Inflammatory macrophage treated with lipopolysaccharide for 1 hour (primary cell): Measurements from ENCODE around the gene OPN1MW.
"Not testable (repeated sequence)": the region's sequence is repeated elsewhere in the genome, so short reads cannot be mapped to it uniquely, and the experiment has no call there.

Source experiments
- DNase-seq, 2 donors: peaks; one replicate each; pipeline ENCODE4 v3.0.0-alpha.2; 2020 to 2022

The OPN1MW gene

DNA sequence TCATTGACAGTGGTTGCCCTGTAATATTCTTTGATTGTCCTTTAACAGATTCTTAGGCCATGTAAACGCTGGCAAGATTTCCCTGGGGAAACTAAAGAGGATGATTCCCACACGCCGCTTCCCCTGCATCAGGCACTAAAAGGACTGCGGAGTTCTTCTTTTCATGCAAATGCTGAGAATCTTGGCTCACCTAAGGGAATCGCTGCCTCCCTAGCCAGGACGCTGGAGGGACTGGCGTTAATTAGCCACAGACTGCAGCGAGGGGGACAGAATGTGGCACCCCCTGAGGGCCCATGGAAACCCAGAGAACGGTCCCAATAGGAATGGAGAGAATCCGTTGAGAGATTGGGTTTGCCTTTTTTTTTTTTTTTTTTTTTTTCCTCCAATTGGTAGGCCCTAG is 29.1 kb downstream of the OPN1MW start:
- not testable (repeated sequence) for DNase-seq

DNA sequence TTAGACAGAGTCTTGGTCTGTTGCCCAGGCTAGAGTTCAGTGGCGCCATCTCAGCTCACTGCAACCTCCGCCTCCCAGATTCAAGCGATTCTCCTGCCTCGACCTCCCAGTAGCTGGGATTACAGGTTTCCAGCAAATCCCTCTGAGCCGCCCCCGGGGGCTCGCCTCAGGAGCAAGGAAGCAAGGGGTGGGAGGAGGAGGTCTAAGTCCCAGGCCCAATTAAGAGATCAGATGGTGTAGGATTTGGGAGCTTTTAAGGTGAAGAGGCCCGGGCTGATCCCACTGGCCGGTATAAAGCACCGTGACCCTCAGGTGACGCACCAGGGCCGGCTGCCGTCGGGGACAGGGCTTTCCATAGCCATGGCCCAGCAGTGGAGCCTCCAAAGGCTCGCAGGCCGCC is 37.1 kb downstream of the OPN1MW start, which contains the start of gene OPN1MW2:
OPN1MW2 (plus strand) TSS at position 301 of the 400 bp plus-strand sequence; CDS start at position 361, 60 bp downstream.
- not testable (repeated sequence) for DNase-seq

DNA sequence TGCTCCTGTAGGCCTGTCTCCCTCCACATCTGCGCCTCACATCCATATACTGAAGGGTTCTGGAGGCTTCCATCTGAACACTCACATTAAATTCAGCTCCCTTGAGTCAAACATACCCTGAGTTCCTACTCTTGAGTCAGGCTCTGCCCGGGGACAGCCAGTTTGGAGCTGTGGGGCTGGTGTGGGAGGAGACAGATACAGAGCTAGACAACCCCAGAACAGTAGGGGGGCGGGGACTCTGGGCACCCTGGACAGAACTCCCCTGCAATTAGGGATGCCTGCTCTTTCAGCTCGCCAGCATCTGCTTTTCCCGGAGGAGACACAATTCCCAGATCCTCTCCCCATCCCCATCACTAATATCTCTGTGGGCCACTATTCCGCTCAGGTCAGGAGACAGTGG is 42.9 kb downstream of the OPN1MW start:
- DNase-seq = not testable (repeated sequence)

DNA sequence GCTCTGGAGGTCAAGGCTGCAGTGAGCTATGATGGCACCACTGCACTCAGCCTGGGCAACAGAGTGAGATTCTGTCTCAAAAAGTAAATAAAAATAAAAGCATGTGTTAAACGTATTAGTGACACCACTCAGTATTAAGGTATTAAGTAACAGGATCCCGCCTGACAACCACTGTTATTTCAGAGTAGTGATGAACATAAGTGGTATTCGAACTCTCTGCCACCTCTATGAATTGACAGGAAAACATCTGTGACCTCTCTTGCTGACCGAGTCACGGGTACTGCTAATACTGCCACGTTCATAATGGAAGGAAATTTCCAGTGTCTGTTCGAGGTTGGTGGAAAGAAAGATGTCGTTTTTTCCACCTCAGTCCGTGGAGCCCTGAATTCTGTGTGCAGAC is 44.3 kb downstream of the OPN1MW start:
- not testable (repeated sequence) for DNase-seq

DNA sequence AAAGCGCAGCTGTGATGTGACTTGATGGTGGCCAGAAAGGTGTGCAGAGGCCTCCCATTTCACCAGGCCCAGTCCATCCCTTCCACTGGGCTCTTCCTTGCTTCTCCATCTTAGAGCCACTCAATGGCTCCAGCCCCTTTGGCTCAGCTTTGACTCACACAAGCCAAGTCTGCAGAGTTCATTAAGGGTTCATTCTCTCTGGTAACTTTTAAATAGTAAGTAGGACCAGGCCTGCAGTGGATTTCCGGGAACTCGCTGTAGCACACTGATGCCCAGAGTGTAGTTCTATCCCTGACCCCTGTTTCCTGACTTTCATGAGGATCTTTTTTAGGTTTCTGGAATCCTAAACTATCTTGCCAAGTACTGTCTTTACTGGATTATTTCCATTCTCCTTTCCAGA is 49.0 kb downstream of the OPN1MW start:
- not testable (repeated sequence) for DNase-seq

DNA sequence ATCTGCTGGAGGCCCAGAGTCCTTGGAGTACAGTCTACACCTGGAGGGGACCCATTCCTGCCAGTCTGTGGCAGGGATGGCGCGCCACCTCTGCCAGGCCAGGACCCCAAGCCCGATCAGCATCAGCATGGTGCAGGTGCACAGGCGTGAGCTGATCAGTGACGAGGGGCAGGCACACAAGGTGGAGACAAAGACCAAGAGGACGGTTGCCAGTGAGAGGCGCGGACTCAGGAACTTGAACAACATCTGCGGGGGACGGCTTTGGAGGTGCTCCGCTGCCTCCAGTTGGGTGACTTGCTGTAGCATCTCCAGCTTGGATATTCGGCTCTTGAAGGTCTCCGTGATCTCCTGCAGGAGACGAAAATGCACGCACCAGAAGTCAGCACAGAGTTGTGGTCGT is 51.2 kb downstream of the OPN1MW start:
- not testable (repeated sequence) for DNase-seq

DNA sequence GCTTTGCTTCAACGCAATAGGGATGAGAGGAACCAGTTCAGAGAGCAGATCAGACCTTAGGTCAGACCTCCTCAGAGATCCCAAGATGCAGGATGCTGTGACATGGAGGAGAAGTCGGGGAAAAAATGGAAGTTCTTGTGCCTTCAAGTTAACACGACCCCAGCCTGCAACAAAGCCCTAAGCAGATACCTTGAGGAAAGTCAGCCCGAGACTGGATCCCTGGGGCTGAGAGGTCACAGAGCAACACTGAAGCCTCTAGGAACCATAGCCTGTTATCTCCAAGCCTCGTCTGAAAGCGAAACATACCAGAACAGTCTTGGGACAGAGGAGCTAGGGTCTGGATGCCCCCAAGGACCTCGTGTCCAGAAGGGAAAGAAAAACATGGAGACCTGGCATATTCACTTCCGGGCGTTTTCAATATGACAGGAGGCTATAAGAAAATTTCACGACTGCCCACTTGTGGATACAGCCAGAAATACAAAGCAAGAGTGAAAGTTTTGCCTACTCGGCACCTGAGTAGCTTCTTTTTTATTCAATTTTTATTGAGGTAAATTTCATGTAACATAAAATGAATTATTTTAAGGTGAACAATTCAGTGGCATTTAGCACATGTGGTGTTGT is 56.7 kb downstream of the OPN1MW start:
- DNase-seq = not testable (repeated sequence)

DNA sequence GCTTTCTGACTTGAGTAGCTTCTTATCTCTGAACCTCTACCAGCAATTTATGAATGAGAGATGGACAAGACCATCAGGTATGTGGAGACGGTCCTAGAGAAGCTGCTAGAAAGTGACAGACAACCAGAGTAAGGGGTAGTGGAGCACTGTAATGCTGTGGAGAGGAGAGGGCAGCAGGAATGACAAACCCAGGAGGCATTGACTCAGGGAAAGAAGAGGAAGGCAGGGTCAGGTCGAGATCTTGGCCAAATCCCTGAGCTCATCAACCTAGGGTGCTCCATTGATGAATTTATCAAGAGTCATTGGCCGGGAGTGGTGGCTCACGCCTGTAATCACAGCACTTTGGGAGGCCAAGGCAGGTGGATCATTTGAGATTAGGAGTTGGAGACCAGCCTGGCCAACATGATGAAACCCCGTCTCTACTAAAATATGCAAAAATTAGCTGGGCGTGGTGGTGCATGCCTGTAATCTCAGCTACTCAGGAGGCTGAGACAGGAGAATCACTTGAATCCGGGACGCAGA is 57.6 kb downstream of the OPN1MW start:
- DNase-seq = peak in 1 of 2 donors; percentile 0
